GM18861 (cell line): ENCODE measurements around the gene RGS14.
"Not testable (repeated sequence)": the region's sequence is repeated elsewhere in the genome, so short reads cannot be mapped to it uniquely, and the experiment has no call there.

Experiments
- ATAC-seq: cut with Tn5 transposase; IDR thresholded peaks from one replicate; pipeline ENCODE4 v1.9.1; 2021; ENCODE audit not compliant: unreplicated experiment

Gene RGS14

DNA sequence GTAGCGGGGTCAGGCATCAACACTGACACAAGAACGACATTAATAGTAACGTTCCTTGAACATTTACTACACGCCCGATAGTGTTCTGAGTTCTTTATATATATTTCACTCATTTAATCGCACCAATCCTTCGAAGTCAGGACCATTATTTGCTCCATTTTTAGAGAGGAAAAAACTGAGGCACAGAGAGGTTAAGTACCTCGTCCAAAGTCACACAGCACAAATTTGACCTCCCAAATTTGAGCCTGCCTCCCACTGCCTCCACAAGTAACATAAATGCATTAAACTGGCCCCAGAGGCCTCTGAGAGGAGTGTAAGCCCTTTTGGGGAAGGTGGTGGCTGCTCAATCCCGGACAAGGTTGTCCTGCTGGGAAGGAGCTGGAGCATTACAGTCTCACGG is 5.8 kb downstream of the RGS14 start:
- no peak for ATAC-seq

DNA sequence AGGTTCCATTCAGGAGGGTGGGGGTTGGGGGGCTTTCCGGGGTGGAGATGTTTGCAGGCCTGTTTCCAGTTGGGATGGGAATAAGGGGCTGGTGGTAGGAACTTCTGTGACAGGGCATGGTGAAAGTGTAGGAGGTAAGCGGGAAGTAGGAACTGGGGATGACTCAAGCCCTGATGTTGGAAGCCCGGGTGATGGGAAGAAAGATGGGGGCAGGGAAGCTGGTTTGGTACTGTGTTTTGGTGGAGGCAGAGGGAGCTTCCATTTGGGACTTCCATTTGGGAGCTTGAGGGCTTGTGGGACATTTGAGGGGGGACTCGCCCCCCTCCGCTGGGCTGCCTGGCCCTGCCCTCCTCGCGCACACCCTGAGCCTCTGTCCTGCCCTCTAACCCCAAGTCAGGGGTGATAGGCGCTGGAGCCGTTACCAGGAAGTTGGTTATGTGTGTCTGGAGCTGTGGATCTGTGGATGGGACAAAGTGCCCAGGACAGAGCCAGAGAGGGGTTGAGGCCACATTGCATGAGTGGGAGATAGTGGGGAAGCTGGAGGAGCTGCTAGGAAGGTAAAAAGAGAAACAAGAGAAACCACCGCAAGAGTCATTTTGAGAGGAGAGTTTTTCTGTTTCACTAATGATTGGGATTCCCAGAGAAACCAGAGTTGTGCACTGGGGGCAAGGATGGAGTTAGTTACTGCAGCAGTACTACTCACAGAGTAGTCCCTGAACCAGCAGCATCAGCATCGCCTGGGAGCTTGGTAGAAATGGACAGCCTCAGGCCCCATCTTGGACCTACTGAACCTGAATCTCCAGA is 6.6 kb downstream of the RGS14 start:
- no peak for ATAC-seq

DNA sequence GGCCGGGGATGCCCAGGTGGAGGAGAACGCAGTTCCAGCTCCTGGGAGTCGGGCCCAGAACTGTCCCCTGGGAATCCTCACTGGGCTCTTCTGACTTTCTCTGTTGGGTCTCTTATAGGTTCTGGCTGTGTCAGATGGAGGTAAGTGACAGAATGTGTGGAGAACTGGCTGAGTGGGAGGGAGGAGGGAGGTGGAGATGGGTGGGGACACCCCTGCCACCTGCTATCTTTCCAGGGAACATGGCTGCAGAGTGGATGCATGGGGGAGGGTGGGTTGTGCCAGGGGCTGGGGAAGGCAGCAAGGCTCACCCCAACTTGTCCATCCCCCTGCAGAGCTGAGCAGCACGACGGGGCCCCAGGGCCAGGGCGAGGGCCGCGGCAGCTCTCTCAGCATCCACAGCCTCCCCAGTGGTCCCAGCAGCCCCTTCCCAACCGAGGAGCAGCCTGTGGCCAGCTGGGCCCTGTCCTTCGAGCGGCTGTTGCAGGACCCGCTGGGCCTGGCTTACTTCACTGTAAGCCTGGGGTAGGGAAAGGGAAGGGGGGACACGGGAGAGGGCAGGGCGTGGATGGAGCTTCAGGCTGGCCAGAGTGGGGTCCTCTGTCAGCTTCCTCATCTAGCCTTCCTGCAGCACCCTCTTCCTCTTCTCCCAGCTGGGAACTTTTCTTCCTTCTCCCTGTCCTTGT is 8.3 kb downstream of the RGS14 start:
- no peak for ATAC-seq

DNA sequence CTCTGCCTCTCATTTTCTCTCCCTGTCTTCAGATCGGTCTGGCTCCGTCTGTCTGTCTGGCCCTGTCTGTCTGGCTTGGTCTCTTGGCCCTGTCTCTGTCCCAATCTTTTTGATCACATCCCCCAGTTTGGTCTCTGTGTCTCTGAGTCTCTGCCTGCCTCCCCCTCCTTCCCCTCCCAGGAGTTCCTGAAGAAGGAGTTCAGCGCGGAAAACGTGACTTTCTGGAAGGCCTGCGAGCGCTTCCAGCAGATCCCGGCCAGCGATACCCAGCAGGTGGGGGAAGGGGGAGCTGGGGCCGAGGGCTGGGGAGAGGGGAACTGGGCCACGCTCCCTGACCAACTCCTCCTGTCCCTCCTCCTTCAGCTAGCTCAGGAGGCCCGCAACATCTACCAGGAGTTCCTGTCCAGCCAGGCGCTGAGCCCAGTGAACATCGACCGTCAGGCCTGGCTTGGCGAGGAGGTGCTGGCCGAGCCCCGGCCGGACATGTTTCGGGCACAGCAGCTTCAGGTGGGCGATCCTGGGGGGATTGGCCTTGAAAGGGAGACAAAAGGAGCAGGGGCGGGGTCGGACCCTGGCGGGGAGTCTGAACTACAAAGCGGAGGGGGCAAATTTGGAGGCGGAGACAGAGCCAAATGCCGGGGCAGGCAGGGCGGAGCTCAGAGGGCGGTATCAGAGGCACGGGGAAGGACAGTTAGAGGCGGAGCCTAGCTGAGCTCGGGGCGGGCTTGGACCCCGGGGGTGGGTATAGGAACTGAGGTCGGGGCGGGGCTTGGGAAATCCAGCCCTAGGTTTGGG is 9.0 kb downstream of the RGS14 start:
- no peak for ATAC-seq

DNA sequence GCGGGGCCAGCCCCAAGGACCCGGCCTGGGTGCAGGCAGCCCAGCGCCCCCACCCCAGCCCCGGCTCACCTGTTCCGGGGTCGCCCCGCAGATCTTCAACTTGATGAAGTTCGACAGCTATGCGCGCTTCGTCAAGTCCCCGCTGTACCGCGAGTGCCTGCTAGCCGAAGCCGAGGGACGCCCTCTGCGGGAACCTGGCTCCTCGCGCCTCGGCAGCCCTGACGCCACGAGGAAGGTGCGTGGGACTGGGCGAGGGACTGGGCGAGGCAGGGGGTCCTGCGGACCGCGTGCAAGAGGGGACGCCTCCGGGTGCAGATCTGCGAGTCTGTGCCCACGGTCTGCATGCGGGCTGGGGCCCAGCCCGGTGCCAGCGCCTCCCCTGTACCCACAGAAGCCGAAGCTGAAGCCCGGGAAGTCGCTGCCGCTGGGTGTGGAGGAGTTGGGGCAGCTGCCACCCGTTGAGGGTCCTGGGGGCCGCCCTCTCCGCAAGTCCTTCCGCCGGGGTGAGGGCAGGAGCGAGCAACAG is 9.7 kb downstream of the RGS14 start:
- ATAC-seq: no peak

DNA sequence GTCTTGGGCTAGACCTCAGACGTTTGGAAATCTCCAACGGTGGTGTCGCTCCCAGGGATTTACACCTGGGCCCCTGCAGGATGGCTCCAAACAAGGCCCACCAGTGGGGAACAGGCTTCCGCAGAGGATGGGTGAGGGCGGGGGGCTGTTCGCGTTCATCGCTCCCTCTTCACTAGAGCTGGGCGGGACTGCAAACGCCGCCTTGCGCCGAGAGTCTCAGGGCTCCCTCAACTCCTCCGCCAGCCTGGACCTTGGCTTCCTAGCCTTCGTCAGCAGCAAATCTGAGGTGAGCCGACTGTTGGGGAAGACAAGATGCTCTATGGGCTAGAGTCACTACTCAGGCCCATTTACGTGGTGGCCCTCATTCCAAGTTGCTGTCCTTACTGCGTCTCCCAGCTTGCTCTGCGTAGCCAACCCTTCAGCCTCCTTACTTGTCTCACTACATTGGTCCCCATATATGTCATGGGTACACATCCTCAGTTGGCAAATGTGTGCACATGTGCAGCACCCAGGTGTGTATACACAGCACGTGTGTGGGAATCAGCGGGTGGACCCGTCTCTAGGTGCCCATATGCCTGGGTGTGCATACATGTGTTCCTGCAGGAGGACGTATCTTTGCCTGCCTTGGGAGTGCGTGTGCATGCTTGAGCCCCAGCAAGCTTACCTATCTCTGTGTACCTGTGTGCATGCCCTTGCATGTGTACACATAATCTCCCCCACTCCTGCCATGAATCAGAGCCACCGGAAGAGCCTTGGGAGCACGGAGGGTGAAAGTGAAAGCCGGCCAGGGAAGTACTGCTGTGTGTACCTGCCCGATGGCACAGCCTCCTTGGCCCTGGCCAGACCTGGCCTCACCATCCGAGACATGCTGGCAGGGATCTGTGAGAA is 10.5 kb downstream of the RGS14 start:
- ATAC-seq: no peak

DNA sequence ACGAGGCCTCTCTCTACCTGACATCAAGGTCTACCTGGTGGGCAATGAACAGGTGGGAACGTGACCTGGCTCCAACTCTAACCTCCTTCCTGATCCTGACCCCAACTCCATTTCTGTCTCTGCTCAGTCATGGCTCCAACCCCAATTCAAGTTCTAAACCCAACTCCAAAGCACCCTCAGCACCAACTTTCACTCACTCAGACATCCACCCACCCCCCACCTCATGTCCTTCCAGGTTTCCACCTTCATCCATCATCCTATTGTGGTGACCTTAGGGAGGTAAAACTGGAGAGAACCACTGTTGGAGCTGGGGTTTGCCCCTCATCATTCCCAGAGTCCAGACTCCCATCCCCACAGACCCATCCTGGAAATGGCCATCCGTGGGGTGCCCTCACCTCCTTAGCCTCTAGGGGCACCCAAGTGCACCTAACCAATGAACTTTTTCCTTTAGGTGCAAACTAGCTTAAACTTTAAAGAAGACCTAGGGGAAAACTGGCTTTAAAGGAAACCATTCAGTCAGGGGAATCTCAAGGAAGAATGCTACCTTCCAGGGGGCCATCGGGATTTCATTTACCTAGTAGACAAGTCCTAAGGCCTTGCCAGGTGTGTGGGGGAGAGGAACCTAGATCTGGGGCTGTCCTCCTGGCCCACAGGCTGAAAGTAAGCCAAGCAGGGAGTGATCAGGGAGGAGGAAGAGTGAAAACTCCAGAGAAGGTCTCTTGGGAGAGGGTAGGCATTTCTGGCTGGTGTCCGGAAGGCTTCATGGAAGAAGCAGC is 11.3 kb downstream of the RGS14 start:
- no peak for ATAC-seq

DNA sequence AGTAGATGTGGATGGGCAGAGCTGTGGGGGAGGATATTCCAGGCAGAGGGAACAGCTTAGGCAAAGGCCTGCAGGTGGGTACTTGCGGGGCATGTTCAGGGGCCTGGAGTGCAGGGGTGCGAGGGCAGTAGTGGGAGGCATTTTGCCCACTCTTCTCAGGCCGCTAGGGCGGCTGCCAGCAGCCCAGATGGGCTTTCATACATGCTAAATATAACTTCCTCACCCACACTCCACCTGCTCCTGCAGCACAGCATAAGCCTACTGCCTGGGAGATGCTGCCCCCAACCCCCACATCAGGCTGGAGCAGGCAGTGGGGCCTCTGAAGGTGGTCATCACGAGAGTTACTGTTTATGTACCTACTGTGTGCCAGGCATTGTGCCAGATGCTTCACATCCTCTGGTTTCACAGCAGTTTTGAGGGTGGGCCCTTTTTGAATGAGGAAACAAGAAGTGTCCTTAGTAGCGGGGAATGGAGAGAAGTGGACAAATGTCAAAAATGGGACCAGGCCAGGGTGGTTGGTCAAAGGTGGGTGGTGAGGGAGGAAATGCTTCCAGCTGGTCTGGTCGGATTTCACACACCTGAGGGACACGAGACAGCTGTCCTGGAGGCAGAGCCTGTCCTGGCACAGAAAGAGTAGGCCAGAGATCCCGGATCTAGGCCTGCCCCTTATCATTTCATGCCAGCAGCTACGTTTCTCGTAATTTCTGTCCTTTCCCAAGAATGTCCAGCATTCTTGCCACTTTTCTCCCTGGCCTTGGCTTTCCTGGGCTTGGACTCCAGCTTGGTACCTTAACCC is 12.1 kb downstream of the RGS14 start:
- no peak for ATAC-seq

DNA sequence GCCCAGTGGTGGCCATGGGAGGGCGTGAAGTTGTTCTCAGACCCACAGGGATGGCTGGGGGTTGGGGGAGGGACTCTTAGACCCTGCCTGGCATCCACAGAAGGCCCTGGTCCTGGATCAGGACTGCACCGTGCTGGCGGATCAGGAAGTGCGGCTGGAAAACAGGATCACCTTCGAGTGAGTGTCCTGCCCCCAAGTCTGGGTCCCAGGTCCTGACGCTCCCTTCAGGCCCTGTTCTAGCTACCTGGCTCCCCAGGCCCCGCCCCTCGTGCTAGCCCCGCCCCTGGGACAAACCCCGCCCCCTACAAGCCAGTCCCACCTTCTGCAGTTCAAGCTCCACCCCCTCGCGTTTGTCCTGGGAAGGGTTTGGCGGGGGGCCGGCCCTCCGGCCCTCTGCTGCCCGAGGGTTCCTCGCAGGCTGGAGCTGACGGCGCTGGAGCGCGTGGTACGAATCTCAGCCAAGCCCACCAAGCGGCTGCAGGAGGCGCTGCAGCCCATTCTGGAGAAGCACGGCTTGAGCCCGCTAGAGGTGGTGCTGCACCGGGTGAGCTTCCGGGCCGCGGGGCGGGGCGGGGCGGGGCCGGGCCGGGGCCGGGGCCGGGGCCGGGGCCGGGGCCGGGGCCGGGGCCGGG is 12.9 kb downstream of the RGS14 start:
- no peak for ATAC-seq

DNA sequence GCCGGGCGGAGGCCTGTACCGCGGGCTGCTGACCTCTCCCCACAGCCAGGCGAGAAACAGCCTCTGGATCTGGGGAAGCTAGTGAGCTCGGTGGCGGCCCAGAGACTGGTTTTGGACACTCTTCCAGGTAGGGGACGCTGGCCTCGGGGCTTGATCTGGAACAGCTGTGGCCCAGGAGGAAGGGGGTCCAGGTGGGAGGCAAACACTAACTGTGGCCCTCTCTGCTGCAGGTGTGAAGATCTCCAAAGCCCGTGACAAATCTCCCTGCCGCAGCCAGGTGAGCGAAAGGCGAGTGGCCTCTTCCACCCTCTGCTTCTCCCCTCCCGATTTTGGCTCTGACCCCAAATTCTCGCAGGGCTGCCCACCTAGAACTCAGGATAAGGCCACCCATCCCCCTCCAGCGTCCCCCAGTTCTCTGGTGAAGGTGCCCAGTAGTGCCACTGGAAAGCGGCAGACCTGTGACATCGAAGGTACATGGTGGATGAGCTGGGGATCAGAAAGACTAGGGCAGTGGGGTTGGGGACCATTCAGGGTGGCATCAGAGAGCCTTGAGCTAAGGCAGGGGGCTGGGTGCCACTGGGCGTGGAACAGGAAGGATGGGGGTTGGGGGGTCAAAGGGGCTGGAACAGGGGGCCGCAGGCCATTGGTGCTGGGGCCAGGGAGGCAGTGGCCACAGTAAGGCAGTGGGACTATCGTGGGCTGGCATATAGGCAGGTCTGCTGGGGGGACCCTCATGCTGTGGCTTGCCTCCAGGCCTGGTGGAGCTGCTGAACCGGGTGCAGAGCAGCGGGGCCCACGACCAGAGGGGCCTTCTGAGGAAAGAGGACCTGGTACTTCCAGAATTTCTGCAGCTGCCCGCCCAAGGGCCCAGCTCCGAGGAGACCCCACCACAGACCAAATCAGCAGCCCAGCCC is 13.7 kb downstream of the RGS14 start:
- no peak for ATAC-seq

DNA sequence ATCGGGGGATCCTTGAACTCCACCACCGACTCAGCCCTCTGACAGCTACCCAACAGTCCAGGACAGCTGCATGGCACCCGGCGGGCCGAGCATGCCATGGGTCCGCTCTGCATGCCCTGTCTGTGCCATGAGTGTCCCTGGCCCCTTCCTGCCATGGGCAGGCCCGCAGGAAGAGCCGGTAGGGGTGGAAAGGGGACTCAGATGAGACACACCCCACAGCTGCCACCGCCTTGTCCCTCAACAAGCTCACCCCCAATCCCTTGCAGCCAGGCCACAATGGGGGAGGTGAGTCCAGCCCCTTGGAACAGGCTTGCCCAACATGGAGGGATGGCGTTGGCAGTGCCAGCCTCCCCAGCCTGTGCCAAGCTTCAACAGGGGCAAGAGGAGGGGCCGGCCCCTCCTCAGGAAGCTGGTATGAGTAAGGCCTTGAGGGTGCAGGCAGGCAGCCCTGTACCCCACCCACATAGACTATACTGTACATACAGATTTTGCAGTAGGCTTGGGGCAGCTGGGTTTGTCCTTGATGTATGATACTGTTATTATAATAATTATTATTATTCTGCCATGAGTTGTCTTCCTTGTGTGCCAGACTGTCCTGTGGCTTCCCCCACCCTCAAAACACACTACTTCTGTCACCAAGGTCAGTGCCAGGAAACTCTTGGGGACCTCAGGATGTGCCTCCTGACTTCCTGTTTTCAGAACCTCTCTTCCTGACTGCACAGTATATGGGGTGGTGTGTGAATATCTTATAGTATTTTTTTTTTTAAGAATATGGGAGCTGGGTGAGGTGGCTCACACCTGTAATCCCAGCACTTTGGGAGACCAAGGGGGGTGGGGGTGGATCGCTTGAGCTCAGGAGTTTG is 14.5 kb downstream of the RGS14 start:
- no peak for ATAC-seq

DNA sequence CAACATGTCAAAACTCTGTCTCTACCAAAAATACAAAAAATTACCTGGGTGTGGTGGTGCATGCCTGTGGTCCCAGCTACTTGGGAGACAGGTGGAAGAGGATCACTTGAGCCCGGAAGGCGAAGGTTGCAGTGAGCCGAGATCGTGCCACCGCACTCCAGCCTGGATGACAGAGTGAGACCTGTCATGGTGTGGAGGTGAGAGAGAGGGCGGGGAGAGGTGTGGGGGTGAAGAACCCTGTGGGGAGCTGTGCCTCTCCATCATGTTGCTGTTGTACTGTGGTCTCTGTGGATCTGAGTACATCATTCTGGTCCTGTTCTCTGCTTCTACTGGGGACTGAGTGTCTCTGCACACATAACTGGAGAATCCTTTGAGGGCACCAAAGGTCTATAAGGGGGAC is 15.2 kb downstream of the RGS14 start:
- ATAC-seq: no peak

DNA sequence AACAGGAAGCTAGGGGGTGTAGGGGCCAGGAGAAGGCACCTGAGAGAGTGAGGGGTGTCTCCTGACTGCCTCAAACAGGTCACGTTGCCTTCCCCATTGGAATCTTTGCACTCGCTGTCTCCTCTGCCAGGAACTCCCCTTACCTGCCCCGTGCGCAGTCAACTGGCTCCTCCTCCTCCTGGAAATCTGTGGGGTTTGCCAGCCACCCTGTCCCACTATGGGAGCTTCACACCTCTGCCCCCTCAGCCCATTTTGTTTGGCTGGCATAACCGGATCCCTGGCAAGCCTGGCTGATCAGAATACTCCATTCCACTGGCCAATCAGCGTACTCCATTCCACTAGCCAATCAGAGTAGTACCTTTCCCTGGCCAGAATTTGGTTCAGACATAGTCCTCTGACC is 16.1 kb downstream of the RGS14 start:
- no peak for ATAC-seq

DNA sequence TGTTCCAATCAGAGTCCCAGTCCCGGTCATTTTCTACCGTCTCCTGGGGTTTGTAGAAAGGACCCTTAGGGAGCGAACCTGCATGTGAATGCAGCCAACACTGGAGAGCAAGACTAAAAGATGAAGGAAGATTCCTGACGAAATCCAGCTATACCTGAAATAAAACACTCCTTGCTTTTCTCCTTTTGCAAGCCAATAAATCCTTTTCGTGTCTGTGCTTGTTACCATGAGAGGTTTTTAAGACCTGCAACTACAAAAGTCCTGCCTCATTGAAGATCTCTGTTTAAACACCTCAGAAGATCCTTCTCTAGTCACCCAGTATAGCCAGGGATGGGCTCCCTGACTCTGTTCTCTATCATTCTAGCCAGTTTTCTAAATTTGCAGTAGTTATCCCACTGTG is 16.5 kb downstream of the RGS14 start:
- ATAC-seq: no peak

DNA sequence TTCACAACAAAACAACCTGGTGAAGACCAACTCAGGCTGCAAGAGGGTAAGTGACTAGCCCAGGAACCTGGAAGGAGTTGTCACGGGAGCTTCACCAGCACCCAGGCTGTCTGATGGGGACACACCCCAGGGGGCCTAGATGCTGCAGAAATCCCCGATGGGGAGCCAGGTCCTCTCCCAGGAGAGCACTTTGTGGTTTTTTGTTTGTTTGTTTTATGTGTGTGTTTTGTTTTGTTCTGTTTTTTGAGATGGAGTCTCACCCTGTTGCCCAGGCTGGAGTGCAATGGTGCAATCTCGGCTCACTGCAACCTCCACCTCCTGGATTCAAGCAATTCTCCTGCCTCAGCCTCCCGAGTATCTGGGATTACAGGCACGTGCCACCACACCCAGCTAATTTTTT is 17.8 kb downstream of the RGS14 start:
- ATAC-seq: not testable (repeated sequence)

DNA sequence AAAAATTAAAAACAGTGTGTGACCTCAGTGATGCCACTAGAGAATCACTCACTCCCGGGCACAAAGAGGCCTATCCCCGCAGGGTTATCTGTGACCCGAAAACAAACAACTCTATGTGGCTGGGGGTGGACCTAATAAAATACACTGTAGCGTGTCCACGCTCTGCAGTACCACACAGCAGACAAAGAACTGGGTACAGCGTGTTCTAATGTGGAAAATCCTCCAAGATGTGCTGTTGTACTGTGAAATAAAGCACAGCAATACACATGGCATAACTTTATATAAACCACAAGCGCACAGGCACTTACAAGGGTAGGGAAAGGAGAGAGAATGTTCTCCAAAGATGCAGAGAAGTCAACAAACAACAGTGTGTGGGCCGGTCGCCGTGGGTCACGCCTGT is 18.4 kb downstream of the RGS14 start:
- ATAC-seq: no peak
